Endodermal cell (in vitro differentiated cells): Measurements from ENCODE around the gene KANSL3. TPM values are rescaled to one million over a fixed set of nuclear protein-coding genes. Genes with fewer than 3 reads are reported as not detected.

Experiments
- DNase-seq: peaks from one replicate; pipeline ENCODE4 v3.0.0-alpha.2; 2017
- H3K27ac ChIP-seq: 2 replicates; pipeline ENCODE4 v1.5.1; 2013; ENCODE audit warnings: mild to moderate bottlenecking, low read depth, low read length, moderate library complexity
- H3K27me3 ChIP-seq: 2 replicates; pipeline ENCODE4 v1.6.1; 2013; ENCODE audit warnings: mild to moderate bottlenecking, low read length, moderate library complexity; ENCODE audit not compliant: insufficient read depth, control insufficient read depth, poor library complexity, severe bottlenecking
- H3K36me3 ChIP-seq: 2 replicates; pipeline ENCODE4 v1.7.0; 2013; ENCODE audit warnings: mild to moderate bottlenecking, low read length, moderate library complexity; ENCODE audit not compliant: control insufficient read depth, insufficient read depth
- H3K4me1 ChIP-seq: one replicate; pipeline ENCODE4 v1.7.0; 2013; ENCODE audit warnings: low read length; ENCODE audit not compliant: control insufficient read depth, insufficient read depth
- H3K4me3 ChIP-seq: 2 replicates; pipeline ENCODE4 v1.5.1; 2013; ENCODE audit warnings: mild to moderate bottlenecking, low read length, moderate library complexity
- H3K9ac ChIP-seq: 2 replicates; pipeline ENCODE4 v1.6.1; 2013; ENCODE audit warnings: mild to moderate bottlenecking, low read length, moderate library complexity; ENCODE audit not compliant: poor library complexity, severe bottlenecking; ENCODE audit errors: extremely low read depth
- H3K9me3 ChIP-seq: 2 replicates; pipeline ENCODE4 v1.6.1; 2013; ENCODE audit warnings: mild to moderate bottlenecking, low read length, moderate library complexity; ENCODE audit not compliant: control insufficient read depth
- H3K27ac Mint-ChIP-seq: 2 replicates; pipeline ENCODE4 v1.8.0; 2020; ENCODE audit warnings: mixed read lengths
- H3K27me3 Mint-ChIP-seq: 2 replicates; pipeline ENCODE4 v1.8.0; 2021; ENCODE audit warnings: mild to moderate bottlenecking, mixed read lengths; ENCODE audit not compliant: insufficient read depth
- H3K36me3 Mint-ChIP-seq: 2 replicates; pipeline ENCODE4 v1.8.0; 2020; ENCODE audit warnings: low read depth, mixed read lengths
- H3K4me1 Mint-ChIP-seq: 2 replicates; pipeline ENCODE4 v1.8.0; 2020; ENCODE audit warnings: mixed read lengths
- H3K4me3 Mint-ChIP-seq: 2 replicates; pipeline ENCODE4 v1.8.0; 2020; ENCODE audit warnings: mild to moderate bottlenecking, moderate library complexity, mixed read lengths
- H3K9me3 Mint-ChIP-seq: 2 replicates; pipeline ENCODE4 v1.8.0; 2020; ENCODE audit warnings: mild to moderate bottlenecking, mixed read lengths
- CTCF ChIP-seq: fragments of 200-600 bp; sonication (generic); conservative IDR thresholded peaks from 2 replicates; pipeline ENCODE4 v1.5.0; 2021; ENCODE audit warnings: antibody characterized with exemption, mild to moderate bottlenecking
- WGBS, 2 experiments: methylation state at CpG; one replicate each; pipeline versions ENCODE4 v1.1.5 to v1.1.7; 2013; ENCODE audit warnings: missing lambda C conversion rate in 2 of 2, mixed read lengths in 1 of 2; ENCODE audit not compliant: insufficient coverage in 1 of 2, insufficient read length in 1 of 2; 5-methylcytosine and 5-hydroxymethylcytosine counted together
- total RNA-seq, 2 donors: library from RNA; stranded (reverse); fragmentation: NEBNext Ultra II Directional in 1 of 2; extraction: Animal tissue kit (Norgen Biotek cat#: 25700) in 1 of 2; gene quantifications; 2 replicates in 1 of 2; 3 replicates in 1 of 2; pipeline ENCODE4 v1.2.1, GENCODE V29; 2021

Gene KANSL3
- total RNA-seq, 2 donors from 2014 or later, result 34.8 to 42.3 TPM

DNA sequence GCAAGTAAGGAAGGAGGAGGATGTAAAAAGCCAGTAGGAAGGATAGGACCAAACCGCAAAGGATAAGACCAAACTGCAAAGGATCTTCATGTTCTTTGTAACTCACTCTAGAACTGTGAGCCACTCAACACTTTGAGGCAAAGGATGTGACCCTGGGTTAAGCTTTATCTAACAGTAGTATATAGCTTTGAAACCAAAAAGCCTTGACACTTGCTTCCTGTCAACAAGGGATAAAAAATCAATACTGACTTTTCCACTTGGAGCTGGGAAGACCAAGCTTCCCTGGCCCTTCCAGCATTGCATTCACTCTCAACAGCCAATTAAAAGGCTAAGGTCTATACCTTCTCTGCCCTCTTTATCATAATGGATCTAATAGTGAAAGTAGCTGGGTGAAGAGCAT lies 22.0 kb downstream of the KANSL3 start:
- no peak for DNase-seq
- no peak overlapping the region for H3K9ac ChIP-seq
- H3K27me3 ChIP-seq, result no peaks in the 10 kb centered on the region
- H3K27ac Mint-ChIP-seq, result no peak overlapping the region
- H3K4me3 ChIP-seq, result no peak overlapping the region
- peaks cover 80% of the 10 kb centered on the region for H3K36me3 ChIP-seq
- no peaks in the 10 kb centered on the region for H3K9me3 Mint-ChIP-seq
- no peaks in the 10 kb centered on the region for H3K4me1 ChIP-seq
- H3K27ac ChIP-seq, result no peak overlapping the region
- TF ChIP-seq CTCF, result no peak
- no peak overlapping the region for H3K4me3 Mint-ChIP-seq
- H3K9me3 ChIP-seq, result no peaks in the 10 kb centered on the region
- 93% methylated on average over 1 of the region's 1 CpG; no CpG with 5 or more reads in 1 of the 2 experiments for WGBS, 2 experiments
- H3K27me3 Mint-ChIP-seq, result no peaks in the 10 kb centered on the region
- H3K4me1 Mint-ChIP-seq, result no peaks in the 10 kb centered on the region
- H3K36me3 Mint-ChIP-seq, result peaks cover 50% of the 10 kb centered on the region

GRCh38 chr2:96608469-96609455 lies 29.4 kb downstream of the KANSL3 start:
- Histone ChIP-seq H3K27me3 (no peaks in the 10 kb centered on the region), H3K4me1 (no peaks in the 10 kb centered on the region), H3K9ac (no peak overlapping the region), H3K4me3 (no peak overlapping the region), H3K36me3 (peaks cover 85% of the 10 kb centered on the region), H3K9me3 (no peaks in the 10 kb centered on the region), H3K27ac (no peak overlapping the region)
- peak overlapping the region; percentile 30 for H3K27ac Mint-ChIP-seq
- H3K36me3 Mint-ChIP-seq, result peaks cover 84% of the 10 kb centered on the region
- no peaks in the 10 kb centered on the region for H3K27me3 Mint-ChIP-seq
- DNase-seq, result no peak
- no peaks in the 10 kb centered on the region for H3K9me3 Mint-ChIP-seq
- H3K4me1 Mint-ChIP-seq, result no peaks in the 10 kb centered on the region
- no peak overlapping the region for H3K4me3 Mint-ChIP-seq
- WGBS, 2 experiments, result 94 to 98% methylated on average over 9 to 13 of the region's 13 CpGs
- no peak for TF ChIP-seq CTCF

DNA sequence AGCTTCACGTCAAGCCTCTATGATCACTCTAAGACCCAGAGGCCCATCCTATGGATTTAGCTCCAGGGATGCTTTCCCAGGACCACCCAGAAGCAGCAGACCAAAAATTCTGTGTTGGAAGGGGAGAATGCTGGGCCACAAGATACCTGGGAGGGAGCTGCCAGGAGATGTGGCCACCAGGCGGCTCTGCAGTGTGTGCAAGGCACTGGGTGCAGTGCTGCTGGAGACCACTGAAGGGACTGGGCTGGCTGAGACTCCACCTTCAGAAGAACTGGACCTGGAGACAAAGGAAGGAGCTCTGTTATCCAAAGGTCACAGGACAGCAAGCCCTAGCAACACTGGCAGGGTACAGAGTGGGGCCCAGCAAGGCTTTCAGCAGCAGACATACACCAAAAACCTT lies 34.0 kb downstream of the KANSL3 start:
- no peaks in the 10 kb centered on the region for H3K4me1 Mint-ChIP-seq

More for the DNA sequence above, 34.0 kb downstream of the KANSL3 start:
- TF ChIP-seq CTCF, result peak; percentile 73
- H3K27me3 ChIP-seq, result no peaks in the 10 kb centered on the region
- 87 to 89% methylated on average over 1 to 2 of the region's 2 CpGs for WGBS, 2 experiments
- no peak overlapping the region for H3K27ac ChIP-seq
- DNase-seq, result peak; percentile 80
- peaks cover 94% of the 10 kb centered on the region for H3K36me3 ChIP-seq
- no peak overlapping the region for H3K9ac ChIP-seq
- H3K9me3 ChIP-seq, result no peaks in the 10 kb centered on the region
- H3K4me1 ChIP-seq, result peaks cover 5% of the 10 kb centered on the region
- no peak overlapping the region for H3K4me3 Mint-ChIP-seq
- H3K9me3 Mint-ChIP-seq, result no peaks in the 10 kb centered on the region
- no peak overlapping the region for H3K4me3 ChIP-seq
- H3K27ac Mint-ChIP-seq, result peak overlapping the region; percentile 79
- H3K36me3 Mint-ChIP-seq, result peaks cover 84% of the 10 kb centered on the region
- H3K27me3 Mint-ChIP-seq, result no peaks in the 10 kb centered on the region
